A549 (cell line): Measurements from ENCODE around the gene PDE4D. TPM values are rescaled to one million over a fixed set of nuclear protein-coding genes. Genes with fewer than 3 reads are reported as not detected.

ENCODE experiments used
- ATAC-seq, 2 experiments: fragments of 200-7000 bp in 1 of 2; fragments of >200 bp in 1 of 2; cut with Nextera tagmentation in 1 of 2; cut with Tn5 transposase in 1 of 2; 3 replicates each; pipeline versions ENCODE4 v1.8.0 to v1.9.1; 2018 to 2020; ENCODE audit warnings: mild to moderate bottlenecking in 1 of 2, moderate library complexity in 1 of 2
- CTCF ChIA-PET: fragments of 300-600 bp; sonication (Branson Sonifier 250); formaldehyde crosslinking; extraction: SDS; loops from one replicate; lab custom pipeline; 2021; ENCODE audit warnings: antibody characterized with exemption, inconsistent platforms; lab: Yijun Ruan, JAX
- POLR2A ChIA-PET: fragments of 350-600 bp; formaldehyde crosslinking; extraction: SDS; loops from one replicate; lab custom pipeline; 2021; ENCODE audit warnings: antibody characterized with exemption, inconsistent platforms; lab: Yijun Ruan, JAX
- DNase-seq, 2 experiments: peaks; one replicate each; pipeline versions ENCODE4 v3.0.0 to v3.0.0-alpha.2; 2011 to 2016; ENCODE audit warnings: low read depth in 1 of 2, low spot score in 1 of 2
- FAIRE-seq: peaks from 2 replicates; lab custom pipeline; 2011; peaks lifted over from hg19 to GRCh38; lab: Jason Lieb, UNC
- H3K27ac ChIP-seq, 2 experiments: fragments of >200 bp; sonication (Bioruptor Twin); formaldehyde crosslinking; 3 replicates each; pipeline ENCODE4 v1.5.1; 2016 to 2017
- H3K4me1 ChIP-seq: fragments of >200 bp; sonication (Bioruptor Twin); formaldehyde crosslinking; 3 replicates; pipeline ENCODE4 v1.6.1; 2016
- H3K4me2 ChIP-seq: fragments of >200 bp; sonication (Bioruptor Twin); formaldehyde crosslinking; 3 replicates; pipeline ENCODE4 v1.6.1; 2016
- H3K4me3 ChIP-seq: fragments of >200 bp; sonication (Bioruptor Twin); formaldehyde crosslinking; 3 replicates; pipeline ENCODE4 v1.5.1; 2016
- H3K9me3 ChIP-seq: fragments of >200 bp; sonication (Bioruptor Twin); formaldehyde crosslinking; 3 replicates; pipeline ENCODE4 v1.6.1; 2016
- CEBPB ChIP-seq, 2 experiments: fragments of >200 bp in 1 of 2; sonication (Bioruptor Twin) in 1 of 2; formaldehyde crosslinking in 1 of 2; IDR thresholded peaks; 2 replicates each; pipeline ENCODE4 v1.6.1; 2012 to 2016
- CHD2 ChIP-seq: fragments of 150-350 bp; IDR thresholded peaks from 2 replicates; pipeline ENCODE4 v1.6.1; 2014; ENCODE audit warnings: low read length; ENCODE audit not compliant: partially characterized antibody
- EHF ChIP-seq: fragments of 250-450 bp; sonication (Bioruptor Pico); IDR thresholded peaks from 2 replicates; pipeline ENCODE4 v1.5.0; 2020; ENCODE audit warnings: mild to moderate bottlenecking
- EP300 ChIP-seq, 2 experiments: fragments of >200 bp; sonication (Bioruptor Twin); formaldehyde crosslinking; IDR thresholded peaks; 2 replicates in 1 of 2; 3 replicates in 1 of 2; pipeline ENCODE4 v1.6.1; 2016 to 2017
- FOSB ChIP-seq: fragments of 250-450 bp; sonication (Bioruptor Pico); IDR thresholded peaks from 2 replicates; pipeline ENCODE4 v1.5.0; 2020; ENCODE audit warnings: mild to moderate bottlenecking, moderate library complexity
- FOSL2 ChIP-seq, 2 experiments: fragments of 450-650 bp in 1 of 2; fragments of >200 bp in 1 of 2; sonication (Bioruptor Twin) in 1 of 2; formaldehyde crosslinking; IDR thresholded peaks; 2 replicates each; pipeline versions ENCODE4 v1.5.0 to v1.6.1; 2016 to 2020; ENCODE audit warnings: mild to moderate bottlenecking in 1 of 2, moderate library complexity in 1 of 2
- FOXS1 ChIP-seq: fragments of 250-450 bp; sonication (Bioruptor Pico); IDR thresholded peaks from 2 replicates; pipeline ENCODE4 v1.5.0; 2020; ENCODE audit warnings: mild to moderate bottlenecking, moderate library complexity
- GATA3 ChIP-seq: IDR thresholded peaks from 2 replicates; pipeline ENCODE4 v1.6.1; 2012; ENCODE audit warnings: borderline replicate concordance
- HOXB13 ChIP-seq: fragments of 250-450 bp; sonication (Bioruptor Pico); IDR thresholded peaks from 2 replicates; pipeline ENCODE4 v1.5.0; 2020; ENCODE audit warnings: low read depth, mild to moderate bottlenecking, moderate library complexity
- HOXB5 ChIP-seq: fragments of 250-450 bp; sonication (Bioruptor Pico); IDR thresholded peaks from 2 replicates; pipeline ENCODE4 v1.5.0; 2020; ENCODE audit warnings: mild to moderate bottlenecking, moderate library complexity
- JUN ChIP-seq, 2 experiments: fragments of >200 bp; sonication (Bioruptor Twin); formaldehyde crosslinking; IDR thresholded peaks; 2 replicates in 1 of 2; 3 replicates in 1 of 2; pipeline ENCODE4 v1.6.1; 2016 to 2017
- KDM5A ChIP-seq: fragments of 200-600 bp; sonication (generic); IDR thresholded peaks from 2 replicates; pipeline ENCODE4 v1.6.1; 2016; ENCODE audit warnings: antibody characterized with exemption, mild to moderate bottlenecking
- MAX ChIP-seq: IDR thresholded peaks from 2 replicates; pipeline ENCODE4 v1.6.1; 2012
- PBX3 ChIP-seq: IDR thresholded peaks from 2 replicates; pipeline ENCODE4 v1.6.1; 2012
- PHF8 ChIP-seq: fragments of 200-600 bp; sonication (generic); IDR thresholded peaks from 2 replicates; pipeline ENCODE4 v1.6.1; 2016; ENCODE audit warnings: low read depth, mild to moderate bottlenecking, antibody characterized with exemption, moderate library complexity, borderline replicate concordance
- POLR2A ChIP-seq: IDR thresholded peaks from 2 replicates; pipeline ENCODE4 v1.6.1; 2012; ENCODE audit warnings: mild to moderate bottlenecking, low read length
- RNF2 ChIP-seq: fragments of 200-600 bp; sonication (generic); IDR thresholded peaks from 2 replicates; pipeline ENCODE4 v1.6.1; 2016; ENCODE audit warnings: low read depth, mild to moderate bottlenecking, antibody characterized with exemption, moderate library complexity, borderline replicate concordance
- SMC3 ChIP-seq: fragments of >200 bp; sonication (Bioruptor Twin); formaldehyde crosslinking; IDR thresholded peaks from 3 replicates; pipeline ENCODE4 v1.6.1; 2018; ENCODE audit warnings: inconsistent platforms
- TFCP2L1 ChIP-seq: fragments of 250-450 bp; sonication (Bioruptor Pico); IDR thresholded peaks from 2 replicates; pipeline ENCODE4 v1.5.0; 2021; ENCODE audit warnings: mild to moderate bottlenecking
- TP53 ChIP-seq: fragments of 250-450 bp; sonication (Bioruptor Pico); IDR thresholded peaks from 2 replicates; pipeline ENCODE4 v1.5.0; 2021; ENCODE audit warnings: mild to moderate bottlenecking, moderate library complexity
- ZC3H11A ChIP-seq: fragments of 450-650 bp; IDR thresholded peaks from 2 replicates; pipeline ENCODE4 v1.6.1; 2014; ENCODE audit warnings: antibody characterized with exemption, mild to moderate bottlenecking
- ZFP36 ChIP-seq: fragments of 450-650 bp; IDR thresholded peaks from 2 replicates; pipeline ENCODE4 v1.6.1; 2014; ENCODE audit warnings: borderline replicate concordance; ENCODE audit not compliant: partially characterized antibody
- WGBS: methylation state at CpG from one replicate; pipeline ENCODE4 v1.1.6; 2017; ENCODE audit errors: missing lambda C conversion rate; 5-methylcytosine and 5-hydroxymethylcytosine counted together
- polyA plus RNA-seq, 4 experiments: library from polyadenylated mRNA; depleted of rRNA in 3 of 4; stranded (reverse); fragments of >200 nt; fragmentation: RNase III in 1 of 4; extraction: RNeasy Plus Mini Kit Qiagen cat#74134 plus additional on column Dnase treatment in 1 of 4; gene quantifications; 2 replicates in 3 of 4; 3 replicates in 1 of 4; pipeline ENCODE4 v1.2.3, GENCODE V29; 2011 to 2017
- TF ChIP-seq, protein P1 (sequence below): fragments of 250-450 bp; sonication (Bioruptor Pico); IDR thresholded peaks from 2 replicates; pipeline ENCODE4 v1.5.0; 2021; ENCODE audit warnings: mild to moderate bottlenecking, moderate library complexity, borderline replicate concordance
- TF ChIP-seq, protein P2 (sequence below): fragments of >200 bp; sonication (Bioruptor Twin); formaldehyde crosslinking; IDR thresholded peaks from 3 replicates; pipeline ENCODE4 v1.6.1; 2016

Gene PDE4D
- polyA plus RNA-seq, 2 of the 4 experiments (the other 2 are of a cell fraction) = 74.0 to 213 TPM

GRCh38 chr5:59039296-59040023, 854.1 kb downstream of the PDE4D start:
- CTCF ChIA-PET = interaction anchor here (0.7 to 1.1 kb wide), 3 partner anchors 17 to 135 kb away, joined by 4 read pairs; no protein-coding TSS in a partner anchor
- WGBS = 2% methylated on average over 51 of the region's 87 CpGs
- TF ChIP-seq GATA3 = peak; percentile 75; the same call in 1 of the 2 replicates
- peak in 1 of 2 experiments; percentile 87; a peak in 4 of 5 replicates for TF ChIP-seq JUN (IDR thresholded peaks at IDR 0.05)
- peak; percentile 64 for TF ChIP-seq HOXB13 (CRISPR knock-in tag)
- TF ChIP-seq FOSB = 0 out of 2 replicates have a peak, but pooled peaks have one; percentile 28
- no peak for TF ChIP-seq ZFP36
- peak; percentile 70; the same call in 1 of the 2 replicates for TF ChIP-seq HOXB5 (CRISPR knock-in tag)
- TF ChIP-seq RNF2 = peak; percentile 53; the same call in 1 of the 2 replicates
- TF ChIP-seq CHD2 = no peak
- peak; percentile 8; the same call in 1 of the 2 replicates for TF ChIP-seq POLR2A
- TF ChIP-seq PBX3 = peak; percentile 37; the same call in 1 of the 2 replicates
- TF ChIP-seq CEBPB (IDR thresholded peaks at IDR 0.05) = peak; percentile 76 to 77
- no peak for TF ChIP-seq FOSL2 (IDR thresholded peaks at IDR 0.05)
- TF ChIP-seq FOSL2 (CRISPR knock-in tag; IDR thresholded peaks at IDR 0.05) = peak; percentile 57
- peak; percentile 71 to 85; a peak in 3 of 5 replicates for TF ChIP-seq EP300 (IDR thresholded peaks at IDR 0.05)
- TF ChIP-seq FOXS1 (CRISPR knock-in tag) = 0 out of 2 replicates have a peak, but pooled peaks have one; percentile 77
- peak; percentile 76 for TF ChIP-seq TP53 (CRISPR knock-in tag)
- TF ChIP-seq PHF8 = no peak
- TF ChIP-seq SMC3 = peak; percentile 22; the same call in 1 of the 3 replicates
- TF ChIP-seq, protein P1, sequence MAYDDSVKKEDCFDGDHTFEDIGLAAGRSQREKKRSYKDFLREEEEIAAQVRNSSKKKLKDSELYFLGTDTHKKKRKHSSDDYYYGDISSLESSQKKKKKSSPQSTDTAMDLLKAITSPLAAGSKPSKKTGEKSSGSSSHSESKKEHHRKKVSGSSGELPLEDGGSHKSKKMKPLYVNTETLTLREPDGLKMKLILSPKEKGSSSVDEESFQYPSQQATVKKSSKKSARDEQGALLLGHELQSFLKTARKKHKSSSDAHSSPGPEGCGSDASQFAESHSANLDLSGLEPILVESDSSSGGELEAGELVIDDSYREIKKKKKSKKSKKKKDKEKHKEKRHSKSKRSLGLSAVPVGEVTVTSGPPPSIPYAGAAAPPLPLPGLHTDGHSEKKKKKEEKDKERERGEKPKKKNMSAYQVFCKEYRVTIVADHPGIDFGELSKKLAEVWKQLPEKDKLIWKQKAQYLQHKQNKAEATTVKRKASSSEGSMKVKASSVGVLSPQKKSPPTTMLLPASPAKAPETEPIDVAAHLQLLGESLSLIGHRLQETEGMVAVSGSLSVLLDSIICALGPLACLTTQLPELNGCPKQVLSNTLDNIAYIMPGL (CRISPR knock-in tag) = 0 out of 2 replicates have a peak, but pooled peaks have one; percentile 5
- TF ChIP-seq EHF (CRISPR knock-in tag) = peak; percentile 64
- TF ChIP-seq KDM5A = no peak
- peak; percentile 83; the same call in 1 of the 2 replicates for TF ChIP-seq TFCP2L1 (CRISPR knock-in tag)
- TF ChIP-seq, protein P2, sequence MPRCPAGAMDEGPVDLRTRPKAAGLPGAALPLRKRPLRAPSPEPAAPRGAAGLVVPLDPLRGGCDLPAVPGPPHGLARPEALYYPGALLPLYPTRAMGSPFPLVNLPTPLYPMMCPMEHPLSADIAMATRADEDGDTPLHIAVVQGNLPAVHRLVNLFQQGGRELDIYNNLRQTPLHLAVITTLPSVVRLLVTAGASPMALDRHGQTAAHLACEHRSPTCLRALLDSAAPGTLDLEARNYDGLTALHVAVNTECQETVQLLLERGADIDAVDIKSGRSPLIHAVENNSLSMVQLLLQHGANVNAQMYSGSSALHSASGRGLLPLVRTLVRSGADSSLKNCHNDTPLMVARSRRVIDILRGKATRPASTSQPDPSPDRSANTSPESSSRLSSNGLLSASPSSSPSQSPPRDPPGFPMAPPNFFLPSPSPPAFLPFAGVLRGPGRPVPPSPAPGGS = peak; percentile 77
- peak; percentile 41 for TF ChIP-seq MAX
- no peak for TF ChIP-seq ZC3H11A
- Histone ChIP-seq H3K27ac (peak overlapping the region; percentile 95 to 99), H3K9me3 (no peaks in the 10 kb centered on the region), H3K4me1 (peaks cover 38% of the 10 kb centered on the region), H3K4me3 (peak overlapping the region; percentile 74), H3K4me2 (peak overlapping the region; percentile 94)
- DNase-seq (peak in 1 of 2 experiments; percentile 85), ATAC-seq (peak; percentile 63 to 68), FAIRE-seq (no peak)
- POLR2A ChIA-PET = interaction anchor here (0.5 to 1.8 kb wide), 8 partner anchors 8 to 148 kb away, joined by 3 to 13 read pairs (median 4); no protein-coding TSS in a partner anchor
